ENCODE results near the gene ANKRD55.

Gene ANKRD55

DNA sequence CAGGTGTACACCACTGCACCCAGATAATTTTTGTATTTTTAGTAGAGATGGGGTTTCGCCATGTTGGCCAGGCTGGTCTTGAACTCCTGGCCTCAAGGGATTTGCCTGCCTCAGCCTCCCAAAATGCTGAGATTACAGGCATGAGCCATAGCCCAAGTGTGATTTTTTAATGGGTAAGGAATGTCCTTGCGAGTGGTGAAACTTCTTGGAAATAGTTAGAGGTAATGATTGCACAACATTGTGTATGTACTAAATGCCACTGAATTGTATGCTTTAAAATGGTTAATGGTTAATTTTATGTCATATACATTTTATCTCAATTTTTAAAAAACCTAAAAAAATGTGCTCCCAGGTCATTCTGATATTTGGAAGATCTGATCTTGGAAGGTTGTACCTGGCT is 178.5 kb downstream of the ANKRD55 start:
- in situ Hi-C loops (cut with MboI; ENCODE audit: low sequenced_read_pairs): no loop called here

DNA sequence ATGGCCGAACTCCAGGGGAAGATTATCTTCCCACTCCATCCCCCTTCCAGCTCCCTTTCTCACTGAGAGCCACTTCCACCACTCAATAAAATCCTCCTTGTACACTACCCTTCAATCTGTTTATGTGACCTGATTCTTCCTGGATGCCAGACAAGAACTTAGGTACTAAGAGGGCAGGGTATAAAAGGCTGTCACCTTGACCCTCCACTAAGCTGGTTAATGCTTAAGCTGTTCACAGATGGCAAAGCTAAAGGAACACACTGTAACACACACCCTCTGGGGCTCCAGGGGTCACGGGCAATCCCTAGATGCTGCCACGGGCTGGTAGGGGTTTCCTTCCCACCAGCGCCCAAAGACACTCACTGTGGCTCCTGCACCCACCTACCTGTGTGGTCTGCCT is 179.8 kb downstream of the ANKRD55 start:
- in situ Hi-C loops (cut with MboI; ENCODE audit: low sequenced_read_pairs): no loop called here

DNA sequence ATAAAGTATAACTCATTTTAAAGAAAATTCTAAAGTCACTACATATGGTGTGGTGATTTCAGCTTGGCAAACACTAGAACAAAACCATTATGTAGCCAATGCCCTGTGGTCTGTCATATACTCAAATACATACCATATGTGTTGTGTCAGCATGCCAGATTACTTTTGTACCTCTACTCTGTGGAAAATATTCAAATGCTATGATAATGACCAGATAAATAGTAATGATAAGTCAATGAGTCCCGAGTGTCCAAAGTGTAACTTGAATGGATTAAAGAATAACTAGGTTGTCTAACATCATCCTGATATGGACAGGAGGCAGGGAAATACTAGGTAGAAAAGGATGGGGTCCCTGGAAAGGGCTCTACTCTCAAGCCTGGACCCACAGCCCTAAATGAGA is 180.4 kb downstream of the ANKRD55 start:
- in situ Hi-C loops (cut with MboI; ENCODE audit: low sequenced_read_pairs): no loop called here

DNA sequence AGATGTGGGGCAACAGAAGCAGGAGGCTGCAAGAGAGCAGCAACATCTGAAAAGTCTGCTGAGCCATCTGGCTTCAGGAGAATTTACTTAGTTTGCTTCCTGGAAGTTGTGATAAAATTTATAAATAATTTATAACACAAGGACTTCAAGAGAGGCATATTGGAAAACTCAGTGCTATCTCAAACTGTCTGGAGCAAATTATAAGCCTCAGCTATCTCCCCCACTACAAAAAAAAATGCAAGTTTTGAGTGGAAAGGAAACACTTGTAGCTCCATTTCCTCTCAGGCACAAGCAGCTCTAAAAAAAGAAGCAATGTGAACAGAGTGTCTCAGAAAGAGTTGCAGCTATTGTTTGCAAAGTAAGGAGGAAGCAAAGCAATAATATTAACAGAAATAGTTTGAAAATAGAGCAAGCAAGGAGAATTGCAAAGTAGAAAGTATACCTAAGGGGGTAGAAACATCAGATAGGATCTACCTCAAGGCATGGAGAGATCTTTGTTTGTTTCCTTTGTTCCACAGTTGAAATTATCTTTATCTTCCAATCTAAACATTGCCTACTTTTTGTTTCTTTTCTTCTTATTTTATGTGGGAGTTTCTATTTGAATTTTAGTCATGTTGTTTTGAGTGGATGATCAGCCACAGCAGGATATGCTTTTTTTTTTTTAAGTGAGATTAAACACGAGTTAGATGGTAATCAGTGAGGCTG is 182.4 kb downstream of the ANKRD55 start:
- in situ Hi-C loops (cut with MboI; ENCODE audit: low sequenced_read_pairs): no loop called here

All from HL-60/S4 treated with phorbol 12-myristate 13-acetate at 8.2 ng/mL for 4 days and 3 days (cell line).